KBM-7 (cell line): Measurements from ENCODE around the gene KANSL1.
A peak's percentile ranks its signal among the peaks of the same experiment; 100 is the strongest.
"Not testable (repeated sequence)": the region's sequence is repeated elsewhere in the genome, so short reads cannot be mapped to it uniquely, and the experiment has no call there.

Experiments used
- DNase-seq: peaks from one replicate; pipeline ENCODE4 v3.0.0-alpha.2; 2015
- in situ Hi-C: fragments of 300-500 bp; cut with MboI; formaldehyde crosslinking; loops from 2 replicates; pipeline ENCODE4 v1.14.3; 2020; ENCODE audit warnings: low sequenced_read_pairs, low pct_unique_long_range_greater_than_20kb, mixed read lengths

Gene KANSL1

DNA sequence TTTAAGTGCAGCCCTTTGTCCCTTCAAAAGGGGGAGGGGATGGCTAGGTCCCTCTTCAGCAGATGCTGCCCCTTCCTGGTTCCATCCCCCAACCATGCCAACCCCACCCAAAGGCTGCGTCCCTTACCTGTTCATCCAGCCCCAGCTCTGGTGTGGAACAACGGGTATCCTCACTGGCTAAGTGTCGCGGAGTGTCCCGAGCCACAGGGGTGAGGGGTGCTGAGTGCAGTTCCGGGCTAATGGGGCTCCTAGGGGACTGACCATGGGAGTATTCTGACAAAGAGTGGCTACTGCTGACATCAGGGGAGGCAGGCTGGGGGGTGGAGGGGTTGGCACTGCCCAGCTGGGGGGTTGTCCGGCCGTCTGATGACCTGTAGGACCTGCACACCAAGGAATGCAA is 161.3 kb downstream of the KANSL1 start:
- DNase-seq: no peak
- in situ Hi-C loops: no loop called here

DNA sequence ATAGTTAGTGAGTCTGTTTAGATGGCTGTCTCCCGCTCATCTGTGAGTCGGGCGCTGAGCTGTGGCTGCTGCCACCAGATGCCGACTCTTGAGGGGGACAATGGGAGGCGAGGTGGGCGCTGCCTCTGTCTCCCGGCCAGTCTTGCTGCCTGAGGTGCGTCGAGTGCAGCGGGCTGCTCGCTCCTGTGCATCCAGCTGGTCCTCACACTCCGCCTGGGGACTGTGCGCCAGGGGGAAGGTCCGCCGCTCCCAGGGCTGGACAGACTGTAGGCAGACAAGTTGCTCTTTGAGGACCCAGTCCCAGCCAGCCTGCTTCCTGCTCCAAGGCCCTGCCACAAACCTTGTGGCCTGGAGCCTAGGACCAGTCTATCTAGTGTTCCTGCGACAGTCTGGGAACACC is 161.8 kb downstream of the KANSL1 start:
- in situ Hi-C loops: no loop called here
- no peak for DNase-seq

DNA sequence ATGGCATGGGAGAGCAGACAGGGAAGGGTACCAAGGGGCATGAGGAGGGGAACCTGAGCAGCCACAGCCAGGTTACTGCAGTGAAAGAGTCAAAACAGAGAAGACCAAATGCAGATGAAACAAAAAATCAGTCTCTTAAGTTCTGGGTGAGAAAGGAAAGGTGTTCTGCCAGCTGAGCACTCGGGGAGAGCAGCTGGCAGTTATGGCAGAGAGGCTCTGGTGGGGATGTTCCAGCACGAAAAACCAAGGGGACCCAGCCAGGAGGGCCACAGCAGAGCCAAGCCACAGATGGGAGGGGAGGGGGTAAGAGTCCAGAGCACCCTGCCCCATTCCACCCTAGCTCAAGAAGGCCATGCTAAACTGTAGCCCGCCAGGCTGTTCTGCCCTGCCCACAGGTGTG is 162.5 kb downstream of the KANSL1 start:
- in situ Hi-C loops: no loop called here
- DNase-seq: no peak

DNA sequence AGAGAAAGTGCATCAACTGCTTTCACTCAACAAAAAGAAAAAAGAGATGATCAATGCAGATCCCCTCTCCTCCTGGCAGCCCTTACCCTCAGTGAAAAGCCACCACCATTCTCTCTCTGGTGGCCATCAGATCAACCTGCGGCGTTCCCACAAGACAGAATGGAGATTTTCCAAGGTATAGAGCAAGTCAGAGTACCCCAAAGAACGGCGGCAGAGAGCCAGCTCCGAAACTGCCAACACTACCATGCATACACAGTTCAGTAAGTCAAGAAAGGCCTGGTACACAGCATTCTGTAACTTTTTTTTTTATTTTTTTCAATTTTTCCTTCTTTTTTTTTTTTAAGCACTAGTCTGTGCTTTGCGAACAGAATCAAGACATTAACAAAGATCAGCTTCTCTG is 163.6 kb downstream of the KANSL1 start:
- no peak for DNase-seq
- in situ Hi-C loops: no loop called here

DNA sequence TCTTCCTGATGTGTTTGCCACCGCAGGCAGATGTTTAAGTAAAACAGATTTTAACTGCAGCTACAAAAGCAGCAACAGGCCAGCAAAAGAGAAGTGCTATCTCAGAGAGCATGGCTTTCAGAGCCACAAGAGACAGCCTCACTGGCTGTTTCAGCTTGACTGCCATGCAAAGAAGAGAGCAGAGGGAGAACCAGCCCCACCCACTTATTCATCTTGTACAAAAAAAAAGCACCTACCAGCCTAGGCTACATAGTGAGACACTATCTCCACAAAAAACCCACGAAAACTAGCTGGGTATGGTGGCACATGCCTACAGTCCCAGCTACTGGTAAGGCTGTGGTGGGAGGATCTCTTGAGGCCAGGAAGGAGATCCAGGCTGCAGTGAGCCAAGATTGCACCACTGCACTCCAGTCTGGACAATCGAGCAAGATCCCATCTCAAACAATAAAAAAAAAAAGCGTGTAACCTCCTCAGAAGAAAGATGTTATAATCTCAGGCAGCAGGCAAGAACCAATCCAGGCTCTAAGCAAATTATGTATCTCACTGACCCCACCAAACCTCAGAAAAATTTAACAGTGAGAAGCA is 164.2 kb downstream of the KANSL1 start:
- in situ Hi-C loops: no loop called here
- no peak for DNase-seq

DNA sequence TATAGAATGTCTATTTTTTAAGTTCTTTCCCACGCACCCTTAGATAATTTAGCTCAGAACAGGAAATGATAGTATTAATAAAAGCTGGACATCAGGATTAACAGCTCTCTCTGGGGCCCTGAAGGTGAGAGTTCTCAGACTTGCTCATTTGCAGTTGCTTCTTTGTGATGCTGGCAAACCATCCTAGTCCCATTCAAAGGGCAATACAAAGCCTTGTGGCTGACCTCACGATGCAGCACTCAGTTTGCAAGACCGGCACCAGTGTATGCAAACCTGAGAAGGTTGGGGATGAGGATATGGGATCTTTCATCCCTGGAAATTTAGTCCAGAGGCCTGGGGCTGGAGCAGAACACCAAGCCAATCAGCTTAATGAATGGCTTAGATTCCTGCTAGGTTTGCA is 164.9 kb downstream of the KANSL1 start:
- no peak for DNase-seq
- in situ Hi-C loops: no loop called here

DNA sequence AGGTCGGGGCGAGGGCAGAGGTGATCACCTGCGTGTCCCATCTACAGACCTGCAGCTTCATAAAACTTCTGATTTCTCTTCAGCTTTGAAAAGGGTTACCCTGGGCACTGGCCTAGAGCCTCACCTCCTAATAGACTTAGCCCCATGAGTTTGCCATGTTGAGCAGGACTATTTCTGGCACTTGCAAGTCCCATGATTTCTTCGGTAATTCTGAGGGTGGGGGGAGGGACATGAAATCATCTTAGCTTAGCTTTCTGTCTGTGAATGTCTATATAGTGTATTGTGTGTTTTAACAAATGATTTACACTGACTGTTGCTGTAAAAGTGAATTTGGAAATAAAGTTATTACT is 165.3 kb downstream of the KANSL1 start:
- no peak for DNase-seq
- in situ Hi-C loops: no loop called here

DNA sequence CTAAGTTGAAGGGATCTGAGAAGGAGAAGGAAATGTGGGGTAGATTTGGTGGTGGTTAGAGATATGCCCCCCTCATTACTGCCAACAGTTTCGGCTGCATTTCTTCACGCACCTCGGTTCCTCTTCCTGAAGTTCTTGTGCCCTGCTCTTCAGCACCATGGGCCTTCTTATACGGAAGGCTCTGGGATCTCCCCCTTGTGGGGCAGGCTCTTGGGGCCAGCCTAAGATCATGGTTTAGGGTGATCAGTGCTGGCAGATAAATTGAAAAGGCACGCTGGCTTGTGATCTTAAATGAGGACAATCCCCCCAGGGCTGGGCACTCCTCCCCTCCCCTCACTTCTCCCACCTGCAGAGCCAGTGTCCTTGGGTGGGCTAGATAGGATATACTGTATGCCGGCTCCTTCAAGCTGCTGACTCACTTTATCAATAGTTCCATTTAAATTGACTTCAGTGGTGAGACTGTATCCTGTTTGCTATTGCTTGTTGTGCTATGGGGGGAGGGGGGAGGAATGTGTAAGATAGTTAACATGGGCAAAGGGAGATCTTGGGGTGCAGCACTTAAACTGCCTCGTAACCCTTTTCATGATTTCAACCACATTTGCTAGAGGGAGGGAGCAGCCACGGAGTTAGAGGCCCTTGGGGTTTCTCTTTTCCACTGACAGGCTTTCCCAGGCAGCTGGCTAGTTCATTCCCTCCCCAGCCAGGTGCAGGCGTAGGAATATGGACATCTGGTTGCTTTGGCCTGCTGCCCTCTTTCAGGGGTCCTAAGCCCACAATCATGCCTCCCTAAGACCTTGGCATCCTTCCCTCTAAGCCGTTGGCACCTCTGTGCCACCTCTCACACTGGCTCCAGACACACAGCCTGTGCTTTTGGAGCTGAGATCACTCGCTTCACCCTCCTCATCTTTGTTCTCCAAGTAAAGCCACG is 165.9 kb downstream of the KANSL1 start:
- no peak for DNase-seq
- in situ Hi-C loops: no loop called here

DNA sequence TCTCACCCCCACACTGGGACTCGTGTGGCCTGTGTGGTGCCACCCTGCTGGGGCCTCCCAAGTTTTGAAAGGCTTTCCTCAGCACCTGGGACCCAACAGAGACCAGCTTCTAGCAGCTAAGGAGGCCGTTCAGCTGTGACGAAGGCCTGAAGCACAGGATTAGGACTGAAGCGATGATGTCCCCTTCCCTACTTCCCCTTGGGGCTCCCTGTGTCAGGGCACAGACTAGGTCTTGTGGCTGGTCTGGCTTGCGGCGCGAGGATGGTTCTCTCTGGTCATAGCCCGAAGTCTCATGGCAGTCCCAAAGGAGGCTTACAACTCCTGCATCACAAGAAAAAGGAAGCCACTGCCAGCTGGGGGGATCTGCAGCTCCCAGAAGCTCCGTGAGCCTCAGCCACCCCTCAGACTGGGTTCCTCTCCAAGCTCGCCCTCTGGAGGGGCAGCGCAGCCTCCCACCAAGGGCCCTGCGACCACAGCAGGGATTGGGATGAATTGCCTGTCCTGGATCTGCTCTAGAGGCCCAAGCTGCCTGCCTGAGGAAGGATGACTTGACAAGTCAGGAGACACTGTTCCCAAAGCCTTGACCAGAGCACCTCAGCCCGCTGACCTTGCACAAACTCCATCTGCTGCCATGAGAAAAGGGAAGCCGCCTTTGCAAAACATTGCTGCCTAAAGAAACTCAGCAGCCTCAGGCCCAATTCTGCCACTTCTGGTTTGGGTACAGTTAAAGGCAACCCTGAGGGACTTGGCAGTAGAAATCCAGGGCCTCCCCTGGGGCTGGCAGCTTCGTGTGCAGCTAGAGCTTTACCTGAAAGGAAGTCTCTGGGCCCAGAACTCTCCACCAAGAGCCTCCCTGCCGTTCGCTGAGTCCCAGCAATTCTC is 166.8 kb downstream of the KANSL1 start:
- no peak for DNase-seq
- in situ Hi-C loops: no loop called here

DNA sequence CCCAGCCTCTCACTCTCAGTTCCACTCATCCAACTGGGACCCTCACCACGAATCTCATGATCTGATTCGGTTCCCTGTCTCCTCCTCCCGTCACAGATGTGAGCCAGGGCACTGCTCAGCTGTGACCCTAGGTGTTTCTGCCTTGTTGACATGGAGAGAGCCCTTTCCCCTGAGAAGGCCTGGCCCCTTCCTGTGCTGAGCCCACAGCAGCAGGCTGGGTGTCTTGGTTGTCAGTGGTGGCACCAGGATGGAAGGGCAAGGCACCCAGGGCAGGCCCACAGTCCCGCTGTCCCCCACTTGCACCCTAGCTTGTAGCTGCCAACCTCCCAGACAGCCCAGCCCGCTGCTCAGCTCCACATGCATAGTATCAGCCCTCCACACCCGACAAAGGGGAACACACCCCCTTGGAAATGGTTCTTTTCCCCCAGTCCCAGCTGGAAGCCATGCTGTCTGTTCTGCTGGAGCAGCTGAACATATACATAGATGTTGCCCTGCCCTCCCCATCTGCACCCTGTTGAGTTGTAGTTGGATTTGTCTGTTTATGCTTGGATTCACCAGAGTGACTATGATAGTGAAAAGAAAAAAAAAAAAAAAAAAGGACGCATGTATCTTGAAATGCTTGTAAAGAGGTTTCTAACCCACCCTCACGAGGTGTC is 167.6 kb downstream of the KANSL1 start:
- no peak for DNase-seq
- in situ Hi-C loops: no loop called here

DNA sequence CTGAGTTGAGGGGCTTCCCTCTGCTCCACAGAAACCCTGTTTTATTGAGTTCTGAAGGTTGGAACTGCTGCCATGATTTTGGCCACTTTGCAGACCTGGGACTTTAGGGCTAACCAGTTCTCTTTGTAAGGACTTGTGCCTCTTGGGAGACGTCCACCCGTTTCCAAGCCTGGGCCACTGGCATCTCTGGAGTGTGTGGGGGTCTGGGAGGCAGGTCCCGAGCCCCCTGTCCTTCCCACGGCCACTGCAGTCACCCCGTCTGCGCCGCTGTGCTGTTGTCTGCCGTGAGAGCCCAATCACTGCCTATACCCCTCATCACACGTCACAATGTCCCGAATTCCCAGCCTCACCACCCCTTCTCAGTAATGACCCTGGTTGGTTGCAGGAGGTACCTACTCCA is 168.2 kb downstream of the KANSL1 start:
- no peak for DNase-seq
- in situ Hi-C loops: no loop called here

DNA sequence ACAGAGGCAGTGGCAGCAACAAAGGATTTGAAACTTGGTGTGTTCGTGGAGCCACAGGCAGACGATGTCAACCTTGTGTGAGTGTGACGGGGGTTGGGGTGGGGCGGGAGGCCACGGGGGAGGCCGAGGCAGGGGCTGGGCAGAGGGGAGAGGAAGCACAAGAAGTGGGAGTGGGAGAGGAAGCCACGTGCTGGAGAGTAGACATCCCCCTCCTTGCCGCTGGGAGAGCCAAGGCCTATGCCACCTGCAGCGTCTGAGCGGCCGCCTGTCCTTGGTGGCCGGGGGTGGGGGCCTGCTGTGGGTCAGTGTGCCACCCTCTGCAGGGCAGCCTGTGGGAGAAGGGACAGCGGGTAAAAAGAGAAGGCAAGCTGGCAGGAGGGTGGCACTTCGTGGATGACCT is 168.6 kb downstream of the KANSL1 start:
- in situ Hi-C loops: no loop called here
- DNase-seq: no peak

DNA sequence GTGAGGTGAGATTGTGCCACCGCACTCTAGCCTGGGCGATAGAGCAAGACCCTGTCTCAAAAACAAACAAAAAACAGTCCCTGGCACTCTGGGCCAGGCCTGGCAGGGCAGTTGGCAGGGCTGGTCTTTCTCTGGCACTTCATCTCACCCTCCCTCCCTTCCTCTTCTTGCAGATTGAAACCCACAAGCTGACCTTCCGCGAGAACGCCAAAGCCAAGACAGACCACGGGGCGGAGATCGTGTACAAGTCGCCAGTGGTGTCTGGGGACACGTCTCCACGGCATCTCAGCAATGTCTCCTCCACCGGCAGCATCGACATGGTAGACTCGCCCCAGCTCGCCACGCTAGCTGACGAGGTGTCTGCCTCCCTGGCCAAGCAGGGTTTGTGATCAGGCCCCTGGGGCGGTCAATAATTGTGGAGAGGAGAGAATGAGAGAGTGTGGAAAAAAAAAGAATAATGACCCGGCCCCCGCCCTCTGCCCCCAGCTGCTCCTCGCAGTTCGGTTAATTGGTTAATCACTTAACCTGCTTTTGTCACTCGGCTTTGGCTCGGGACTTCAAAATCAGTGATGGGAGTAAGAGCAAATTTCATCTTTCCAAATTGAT is 169.3 kb downstream of the KANSL1 start:
- in situ Hi-C loops: no loop called here
- DNase-seq: no peak

DNA sequence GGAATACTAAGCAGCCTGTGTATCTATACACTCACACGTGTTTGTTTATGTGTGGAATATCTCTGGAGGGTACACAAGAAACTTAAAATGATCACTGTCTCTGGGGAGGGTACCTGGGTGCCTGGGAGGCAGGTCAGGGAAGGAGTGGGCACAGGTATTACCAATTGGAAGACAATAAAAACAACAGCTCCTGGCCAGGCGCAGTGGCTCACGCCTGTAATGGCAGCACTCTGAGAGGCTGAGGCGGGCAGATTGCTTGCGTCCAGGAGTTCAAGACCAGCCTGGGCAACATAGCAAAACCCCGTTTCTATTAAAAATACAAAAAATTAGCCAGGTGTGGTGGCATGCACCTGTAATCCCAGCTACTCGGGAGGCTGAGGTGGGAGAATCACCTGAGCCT is 169.9 kb downstream of the KANSL1 start:
- DNase-seq, in situ Hi-C loops: not testable (repeated sequence)

DNA sequence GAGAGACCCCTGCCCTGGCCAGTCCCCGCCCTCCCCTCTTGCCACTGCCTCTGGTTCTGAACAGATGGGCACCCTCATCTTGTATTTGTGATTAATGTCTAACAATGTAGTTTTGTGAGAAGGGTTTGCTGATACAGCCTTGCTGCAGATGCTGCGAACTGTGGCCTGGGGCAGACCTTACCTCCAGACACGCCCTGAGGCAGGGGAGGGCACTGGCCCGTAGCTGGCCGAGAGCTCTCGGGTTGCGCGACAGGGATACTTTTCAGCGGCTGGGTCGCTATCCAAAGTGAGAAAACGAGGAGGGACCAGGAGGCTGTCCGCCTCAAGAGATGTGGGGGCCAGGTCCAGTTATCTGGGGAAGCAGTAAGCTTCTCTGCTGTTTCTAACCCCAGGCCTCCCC is 172.2 kb downstream of the KANSL1 start:
- in situ Hi-C loops: no loop called here
- DNase-seq: no peak

DNA sequence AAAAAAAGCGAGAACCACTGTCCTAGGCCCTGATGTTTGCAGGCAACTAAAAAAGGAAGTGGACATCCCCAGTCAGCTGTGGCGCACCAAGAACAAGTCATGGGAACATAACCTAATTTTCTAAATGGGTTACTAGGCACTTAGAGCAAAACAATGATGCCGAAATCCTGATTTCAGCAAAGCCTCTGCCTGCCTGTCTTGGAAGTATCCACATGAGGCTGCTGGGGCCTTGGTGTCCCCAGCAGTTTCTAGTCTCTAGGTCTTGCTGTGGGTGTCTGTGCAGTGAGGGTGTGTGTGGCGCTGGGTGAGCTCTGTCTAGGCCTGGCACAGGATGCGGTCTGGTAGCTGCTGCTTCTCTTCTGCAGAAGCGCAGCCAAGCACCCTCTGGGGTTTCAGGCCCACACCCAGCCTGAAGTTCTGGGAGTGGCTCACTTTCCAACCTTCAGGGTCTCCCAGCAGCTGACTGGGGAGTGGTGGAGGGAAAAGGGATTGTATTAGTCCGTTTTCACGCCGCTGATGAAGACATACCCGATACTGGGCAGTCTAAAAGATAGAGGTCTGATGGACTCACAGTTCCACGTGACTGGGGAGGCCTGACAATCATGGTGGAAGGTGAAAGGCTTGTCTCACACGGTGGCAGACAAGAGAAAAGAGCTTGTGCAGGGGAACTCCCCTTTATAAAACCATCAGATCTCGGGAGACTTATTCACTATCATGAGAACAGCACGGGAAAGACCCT is 173.0 kb downstream of the KANSL1 start:
- DNase-seq: peak; percentile 15
- in situ Hi-C loops: no loop called here

DNA sequence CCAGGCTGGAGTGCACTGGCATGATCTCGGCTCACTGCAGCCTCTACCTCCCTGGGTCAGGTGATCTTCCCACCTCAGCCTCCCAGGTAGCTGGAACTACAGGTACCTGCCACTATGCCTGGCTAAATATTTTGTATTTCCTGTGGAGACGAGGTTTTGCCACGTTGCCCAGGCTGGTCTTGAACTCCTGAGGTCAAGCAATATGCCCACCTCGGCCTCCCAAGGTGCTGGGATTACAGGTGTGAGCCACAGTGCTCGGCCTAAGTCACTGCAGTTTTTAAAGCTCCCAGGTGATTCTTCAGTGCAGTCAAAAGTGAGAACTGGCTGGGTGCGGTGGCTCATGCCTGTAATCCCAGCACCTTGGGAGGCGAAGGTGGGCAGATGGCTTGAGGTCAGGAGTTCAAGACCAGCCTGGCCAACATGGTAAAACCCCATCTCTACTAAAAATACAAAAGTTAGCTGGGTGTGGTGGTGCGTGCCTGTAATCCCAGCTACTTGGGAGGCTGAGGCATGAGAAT is 173.8 kb downstream of the KANSL1 start:
- DNase-seq, in situ Hi-C loops: not testable (repeated sequence)

DNA sequence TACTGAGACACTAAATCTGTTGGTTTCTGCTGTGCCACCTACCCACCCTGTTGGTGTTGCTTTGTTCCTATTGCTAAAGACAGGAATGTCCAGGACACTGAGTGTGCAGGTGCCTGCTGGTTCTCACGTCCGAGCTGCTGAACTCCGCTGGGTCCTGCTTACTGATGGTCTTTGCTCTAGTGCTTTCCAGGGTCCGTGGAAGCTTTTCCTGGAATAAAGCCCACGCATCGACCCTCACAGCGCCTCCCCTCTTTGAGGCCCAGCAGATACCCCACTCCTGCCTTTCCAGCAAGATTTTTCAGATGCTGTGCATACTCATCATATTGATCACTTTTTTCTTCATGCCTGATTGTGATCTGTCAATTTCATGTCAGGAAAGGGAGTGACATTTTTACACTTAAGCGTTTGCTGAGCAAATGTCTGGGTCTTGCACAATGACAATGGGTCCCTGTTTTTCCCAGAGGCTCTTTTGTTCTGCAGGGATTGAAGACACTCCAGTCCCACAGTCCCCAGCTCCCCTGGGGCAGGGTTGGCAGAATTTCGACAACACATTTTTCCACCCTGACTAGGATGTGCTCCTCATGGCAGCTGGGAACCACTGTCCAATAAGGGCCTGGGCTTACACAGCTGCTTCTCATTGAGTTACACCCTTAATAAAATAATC is 179.6 kb downstream of the KANSL1 start:
- in situ Hi-C loops: no loop called here
- DNase-seq: no peak
